ENCODE data around the gene SUPT3H.

SUPT3H gene

GRCh38 chr6:44976677-44977641 lies 400.8 kb downstream of the SUPT3H start:
- no peak for DNase-seq (ENCODE audit: extremely low read depth, low read depth)
- no peak overlapping the region for H3K4me3 ChIP-seq (replicated peaks; ENCODE audit: low read depth, low read length)
- no peak for TF ChIP-seq CTCF (IDR thresholded peaks at IDR 0.05; ENCODE audit: low read depth, low read length, missing control alignments)

GRCh38 chr6:44974511-44974910 lies 403.2 kb downstream of the SUPT3H start:
- no peak for DNase-seq (ENCODE audit: extremely low read depth, low read depth)
- no peak overlapping the region for H3K4me3 ChIP-seq (replicated peaks; ENCODE audit: low read depth, low read length)
- TF ChIP-seq CTCF (IDR thresholded peaks at IDR 0.05; ENCODE audit: low read depth, low read length, missing control alignments) = no peak

- TF ChIP-seq CTCF (IDR thresholded peaks at IDR 0.05; ENCODE audit: low read depth, low read length, missing control alignments) = no peak
Observed at GRCh38 chr6:44972709-44973108, 405.0 kb downstream of the SUPT3H start.

GRCh38 chr6:44969446-44970185 lies 408.1 kb downstream of the SUPT3H start:
- no peak for TF ChIP-seq CTCF (IDR thresholded peaks at IDR 0.05; ENCODE audit: low read depth, low read length, missing control alignments)
- DNase-seq (ENCODE audit: extremely low read depth, low read depth) = no peak
- no peak overlapping the region for H3K4me3 ChIP-seq (replicated peaks; ENCODE audit: low read depth, low read length)

More at GRCh38 chr6:44972709-44973108, 405.0 kb downstream of the SUPT3H start:
- no peak overlapping the region for H3K4me3 ChIP-seq (replicated peaks; ENCODE audit: low read depth, low read length)
- DNase-seq (ENCODE audit: extremely low read depth, low read depth) = no peak

GRCh38 chr6:44967481-44967880 lies 410.3 kb downstream of the SUPT3H start:
- no peak overlapping the region for H3K4me3 ChIP-seq (replicated peaks; ENCODE audit: low read depth, low read length)
- DNase-seq (ENCODE audit: extremely low read depth, low read depth) = no peak
- TF ChIP-seq CTCF (IDR thresholded peaks at IDR 0.05; ENCODE audit: low read depth, low read length, missing control alignments) = no peak

- peak; percentile 45 for DNase-seq (ENCODE audit: extremely low read depth, low read depth)
- TF ChIP-seq CTCF (IDR thresholded peaks at IDR 0.05; ENCODE audit: low read depth, low read length, missing control alignments) = no peak
- no peak overlapping the region for H3K4me3 ChIP-seq (replicated peaks; ENCODE audit: low read depth, low read length)
Observed at GRCh38 chr6:44966449-44967092, 411.2 kb downstream of the SUPT3H start.
